ENCODE results near the gene SLC17A1.

DNA sequence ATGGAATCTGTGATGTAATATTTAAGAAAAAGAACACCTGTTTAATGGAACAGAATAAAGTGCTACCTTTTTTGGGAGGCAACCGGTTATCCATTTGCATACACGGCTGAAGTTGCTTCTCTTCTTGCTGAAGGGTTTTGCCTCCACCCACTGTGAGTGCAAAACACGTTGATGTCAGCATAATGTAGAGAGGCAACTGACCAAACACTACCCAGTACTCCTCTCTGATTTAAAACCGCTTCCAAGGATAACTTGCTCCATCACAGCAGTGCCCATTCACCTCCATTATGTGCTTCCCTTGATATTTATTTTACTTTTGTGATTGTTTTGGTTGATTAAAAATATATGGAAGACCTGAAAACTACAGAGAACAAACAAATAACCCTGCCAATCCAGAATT, 1.4 kb downstream of the SLC17A1 start:
- TF ChIP-seq, protein P1, sequence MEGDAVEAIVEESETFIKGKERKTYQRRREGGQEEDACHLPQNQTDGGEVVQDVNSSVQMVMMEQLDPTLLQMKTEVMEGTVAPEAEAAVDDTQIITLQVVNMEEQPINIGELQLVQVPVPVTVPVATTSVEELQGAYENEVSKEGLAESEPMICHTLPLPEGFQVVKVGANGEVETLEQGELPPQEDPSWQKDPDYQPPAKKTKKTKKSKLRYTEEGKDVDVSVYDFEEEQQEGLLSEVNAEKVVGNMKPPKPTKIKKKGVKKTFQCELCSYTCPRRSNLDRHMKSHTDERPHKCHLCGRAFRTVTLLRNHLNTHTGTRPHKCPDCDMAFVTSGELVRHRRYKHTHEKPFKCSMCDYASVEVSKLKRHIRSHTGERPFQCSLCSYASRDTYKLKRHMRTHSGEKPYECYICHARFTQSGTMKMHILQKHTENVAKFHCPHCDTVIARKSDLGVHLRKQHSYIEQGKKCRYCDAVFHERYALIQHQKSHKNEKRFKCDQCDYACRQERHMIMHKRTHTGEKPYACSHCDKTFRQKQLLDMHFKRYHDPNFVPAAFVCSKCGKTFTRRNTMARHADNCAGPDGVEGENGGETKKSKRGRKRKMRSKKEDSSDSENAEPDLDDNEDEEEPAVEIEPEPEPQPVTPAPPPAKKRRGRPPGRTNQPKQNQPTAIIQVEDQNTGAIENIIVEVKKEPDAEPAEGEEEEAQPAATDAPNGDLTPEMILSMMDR (IDR thresholded peaks at IDR 0.05), result no peak
- no peak for TF ChIP-seq ZFX (IDR thresholded peaks at IDR 0.05; ENCODE audit: borderline replicate concordance)

Measured in 22Rv1 (cell line).